HK-2 (cell line): Measurements from ENCODE around the gene E2F2.

Experiments used
- DNase-seq: peaks from one replicate; pipeline ENCODE4 v3.0.0-alpha.2; 2018; ENCODE audit not compliant: unreplicated experiment

Gene E2F2

DNA sequence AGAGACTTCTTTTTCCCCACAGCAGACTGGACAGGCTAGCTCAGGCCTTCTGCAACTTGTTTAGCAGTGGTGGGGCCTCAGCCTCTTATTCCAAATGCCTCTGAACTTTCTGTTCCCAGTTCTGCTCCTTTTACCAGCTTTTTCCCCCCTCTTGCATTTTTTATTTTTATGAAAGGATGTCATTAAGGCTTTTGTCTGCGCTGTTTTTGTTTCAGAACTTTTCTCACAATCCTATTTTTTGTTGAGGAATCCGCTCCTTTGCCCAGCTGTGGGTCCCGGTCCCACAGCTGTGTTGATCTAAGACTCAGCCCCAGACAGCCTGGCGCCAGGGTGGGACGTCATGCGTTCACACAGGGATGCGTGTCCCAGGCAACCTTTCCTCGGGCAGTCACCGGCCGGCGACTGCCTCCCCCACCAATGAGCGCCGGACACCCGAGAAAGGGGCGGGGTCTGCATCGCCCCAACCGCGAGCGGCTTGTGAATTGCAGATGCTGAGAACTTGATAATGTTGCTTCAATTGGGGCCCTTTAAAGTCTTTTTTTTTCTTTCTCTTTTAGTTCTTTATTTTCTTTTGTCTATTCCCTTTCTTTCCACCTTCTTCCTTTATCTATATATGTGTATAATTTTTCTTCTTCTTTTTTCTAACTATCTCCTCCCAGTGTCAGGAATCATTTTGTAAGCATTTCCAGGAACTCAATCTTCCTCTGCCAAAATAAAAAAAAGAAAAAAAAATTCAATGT lies 31.3 kb upstream of the E2F2 start:
- DNase-seq = peak; percentile 95

DNA sequence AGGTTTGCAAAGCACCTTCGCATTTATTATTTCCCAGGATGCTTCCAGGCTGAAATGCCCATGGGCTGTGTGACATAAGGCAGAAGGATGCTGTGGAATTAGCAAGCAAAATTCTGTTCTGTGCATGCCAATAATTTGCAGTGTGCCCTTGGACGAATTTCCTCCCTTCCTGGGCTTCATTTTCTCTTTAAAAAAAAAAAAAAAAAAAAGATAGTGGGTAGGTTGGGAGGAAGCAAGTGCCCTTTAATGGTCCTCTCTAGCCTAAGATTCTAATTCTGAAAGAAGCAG lies 30.7 kb upstream of the E2F2 start:
- no peak for DNase-seq

DNA sequence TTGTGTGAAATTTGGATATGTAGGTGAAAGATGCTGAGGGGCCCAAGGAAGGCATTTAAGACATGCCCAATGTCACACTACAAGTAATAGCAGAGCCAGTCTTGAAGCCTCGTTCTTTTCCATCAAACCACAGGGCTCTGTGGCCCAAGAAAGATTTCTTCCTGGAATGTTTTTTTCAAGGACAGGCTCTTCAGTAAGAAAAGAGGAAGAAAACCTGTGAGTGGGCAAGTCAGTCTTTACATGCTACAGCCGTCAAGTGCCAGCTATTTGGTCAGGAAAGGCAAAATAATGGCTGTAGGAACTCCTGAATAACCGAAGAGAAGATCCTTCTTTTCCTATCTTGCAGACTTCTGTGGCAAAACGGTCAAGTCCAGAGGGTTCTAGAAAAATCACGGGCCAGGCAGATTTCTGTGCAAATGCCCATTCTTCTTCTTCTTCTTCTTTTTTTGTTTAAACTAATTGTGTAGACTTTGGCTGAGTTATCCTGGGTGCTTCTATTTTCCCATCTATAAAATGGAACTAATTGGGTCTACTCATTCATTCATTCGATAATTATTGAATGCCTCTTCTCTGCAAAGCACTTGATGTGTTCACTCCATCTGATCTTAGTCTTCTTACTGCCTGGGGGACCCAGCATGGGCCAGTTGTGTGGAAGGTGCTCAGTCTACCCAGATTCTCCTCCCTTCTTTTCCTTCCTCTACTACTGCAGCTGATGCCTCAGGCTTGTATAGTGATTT lies 30.2 kb upstream of the E2F2 start:
- DNase-seq = no peak

DNA sequence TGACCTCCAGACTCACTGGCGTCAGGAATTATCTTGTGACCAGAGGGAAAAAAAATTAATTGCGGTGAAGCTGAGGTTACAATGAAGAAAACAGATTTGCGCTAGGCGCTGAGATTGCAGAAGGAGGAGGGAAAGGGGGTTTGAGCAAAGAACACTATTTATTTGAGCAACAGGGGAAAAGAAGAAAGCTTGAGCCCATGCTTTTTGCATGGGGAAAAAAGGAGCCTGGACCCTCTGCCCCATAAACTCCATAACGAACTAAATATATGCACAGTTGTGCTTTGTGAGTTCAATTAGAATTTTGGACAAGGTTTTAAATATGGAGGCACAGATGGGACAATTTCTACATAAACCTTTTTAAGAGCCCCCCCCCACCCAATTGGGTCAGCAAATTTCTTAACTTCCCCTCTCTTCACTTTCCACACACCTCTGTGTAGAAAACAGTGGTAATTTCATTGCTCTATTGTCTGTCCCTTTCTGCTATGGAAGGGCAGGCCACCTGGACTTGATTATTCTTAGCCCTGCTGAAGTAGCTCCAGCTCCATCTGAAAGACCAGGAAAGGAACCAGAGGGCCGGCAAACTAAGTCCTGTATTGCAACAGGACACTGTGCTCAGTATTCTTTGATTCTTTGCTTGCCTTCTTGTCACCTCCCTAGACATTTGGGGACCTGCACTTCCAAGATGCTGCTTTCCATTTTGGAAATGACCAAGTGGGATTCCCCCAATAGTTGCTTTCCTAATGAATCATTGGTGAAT lies 29.1 kb upstream of the E2F2 start:
- DNase-seq = no peak

DNA sequence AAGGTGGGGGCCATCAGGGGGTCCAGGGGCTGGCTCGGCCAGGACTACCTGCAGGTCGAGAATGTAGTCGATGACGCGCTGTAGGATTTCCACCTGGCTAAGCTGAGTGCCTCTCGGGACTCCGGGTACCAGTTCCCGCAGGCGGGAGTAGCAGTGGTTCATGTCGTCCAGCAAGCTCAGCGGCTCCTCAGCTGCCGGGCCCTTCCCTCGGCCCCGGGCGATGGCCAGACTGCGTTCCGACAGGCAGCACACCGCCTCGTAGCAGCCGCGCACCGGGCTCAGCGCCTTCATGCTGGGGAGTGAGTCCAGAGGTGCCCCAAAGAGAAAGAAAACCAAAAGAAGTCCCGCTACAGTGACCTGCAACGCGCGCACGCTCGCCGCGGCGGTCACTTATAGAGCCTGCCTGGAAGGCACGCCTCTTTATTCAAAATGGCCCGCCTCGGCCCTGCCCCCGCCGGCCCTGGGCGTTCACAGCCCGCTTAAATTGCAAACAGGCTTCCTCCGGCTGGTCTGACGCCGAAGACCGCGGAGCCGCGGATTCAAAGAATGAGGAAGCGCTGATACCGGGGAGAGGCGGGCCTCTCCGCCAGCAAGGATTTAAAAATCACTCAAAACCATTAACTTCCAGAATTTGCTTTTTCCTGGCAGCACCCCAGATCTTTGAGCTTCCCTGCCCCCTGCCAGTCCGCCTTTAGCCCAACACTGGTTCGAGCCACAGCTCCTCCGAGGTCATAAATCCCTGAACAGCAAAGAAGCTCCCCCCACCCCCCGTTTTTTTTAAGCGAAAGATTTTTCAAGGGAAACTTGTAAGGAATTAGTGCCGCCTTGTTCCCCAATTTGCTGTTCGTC lies 28.3 kb upstream of the E2F2 start, which contains the start of gene ID3:
TSS of gene ID3 (minus strand) at position 366 of the 849 bp plus-strand sequence. CDS start at position 291, 75 bp downstream.
- DNase-seq = peak; percentile 97

DNA sequence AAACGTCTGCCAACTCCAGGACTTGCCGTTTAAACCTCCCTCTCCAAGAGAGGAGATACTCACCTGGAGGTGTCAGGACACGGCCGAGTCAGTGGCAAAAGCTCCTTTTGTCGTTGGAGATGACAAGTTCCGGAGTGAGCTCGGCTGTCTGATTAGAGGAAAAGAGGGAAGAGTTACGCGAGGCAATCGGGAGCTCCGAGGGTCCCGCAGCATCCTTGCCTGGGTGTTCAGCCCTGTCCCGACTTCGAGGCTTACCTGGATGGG lies 27.8 kb upstream of the E2F2 start:
- DNase-seq = peak; percentile 35

DNA sequence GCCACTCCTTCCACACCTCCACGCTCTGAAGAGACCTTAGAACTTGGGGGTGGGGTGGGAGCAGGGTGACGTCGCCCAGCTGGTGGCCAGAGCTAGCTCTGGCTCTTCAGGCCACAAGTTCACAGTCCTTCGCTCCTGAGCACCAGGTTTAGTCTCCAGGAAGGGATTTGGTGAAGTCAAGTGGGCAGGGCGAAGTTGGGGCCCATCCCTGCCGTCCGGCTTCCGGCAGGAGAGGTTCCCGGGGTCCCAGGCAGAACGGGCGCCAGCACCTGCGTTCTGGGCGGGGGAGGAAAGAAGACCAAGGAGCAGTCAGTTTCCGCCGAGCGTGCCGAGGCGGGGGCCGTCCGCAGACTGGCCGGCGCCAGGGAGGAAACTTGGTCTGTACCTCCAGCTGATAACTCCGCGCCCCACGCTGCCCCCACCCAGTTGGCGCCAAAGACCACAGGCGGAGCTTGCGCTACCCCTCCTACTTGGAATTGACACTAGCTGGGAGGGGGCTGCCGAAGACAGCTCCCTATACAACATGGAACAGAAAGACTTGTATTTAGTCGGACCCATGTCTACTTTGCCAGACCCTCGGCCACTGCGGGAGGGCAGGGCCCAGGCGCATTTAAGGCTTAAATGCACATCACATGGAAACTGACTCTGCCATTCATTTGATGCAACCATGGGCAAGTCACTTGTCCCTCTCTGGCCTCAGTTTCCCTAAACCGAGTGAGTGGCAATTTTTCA lies 27.3 kb upstream of the E2F2 start:
- DNase-seq = peak; percentile 49

DNA sequence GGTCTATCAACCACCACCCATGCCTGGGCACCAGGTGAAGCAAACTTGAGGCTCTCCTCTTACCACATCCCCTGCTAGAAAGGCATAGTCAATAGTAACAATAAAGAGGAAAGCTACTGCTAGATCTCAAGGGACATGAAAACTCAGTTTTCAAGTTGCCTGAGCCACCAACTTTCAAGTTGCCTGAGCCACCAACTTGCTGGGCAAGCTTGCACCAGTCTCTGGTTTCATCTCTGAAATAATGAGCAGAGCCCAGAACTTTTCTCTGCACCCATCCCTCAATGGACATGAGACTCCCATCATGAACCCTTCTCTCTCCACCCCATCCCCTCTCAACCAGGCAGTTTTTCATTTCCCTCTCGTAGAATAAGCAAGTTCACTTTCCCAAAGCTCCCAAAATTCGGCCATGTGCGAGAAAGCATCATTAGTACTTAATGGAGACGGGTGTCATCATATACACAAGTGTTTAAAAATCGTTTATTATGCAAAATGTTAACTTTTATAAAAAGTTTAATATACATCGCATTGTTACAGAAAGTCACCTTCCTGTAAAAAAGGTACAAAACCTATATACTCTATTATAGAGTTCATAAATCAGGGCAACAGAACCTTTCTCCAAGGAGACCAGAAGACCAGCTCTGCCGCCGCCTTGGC lies 26.6 kb upstream of the E2F2 start:
- no peak for DNase-seq

DNA sequence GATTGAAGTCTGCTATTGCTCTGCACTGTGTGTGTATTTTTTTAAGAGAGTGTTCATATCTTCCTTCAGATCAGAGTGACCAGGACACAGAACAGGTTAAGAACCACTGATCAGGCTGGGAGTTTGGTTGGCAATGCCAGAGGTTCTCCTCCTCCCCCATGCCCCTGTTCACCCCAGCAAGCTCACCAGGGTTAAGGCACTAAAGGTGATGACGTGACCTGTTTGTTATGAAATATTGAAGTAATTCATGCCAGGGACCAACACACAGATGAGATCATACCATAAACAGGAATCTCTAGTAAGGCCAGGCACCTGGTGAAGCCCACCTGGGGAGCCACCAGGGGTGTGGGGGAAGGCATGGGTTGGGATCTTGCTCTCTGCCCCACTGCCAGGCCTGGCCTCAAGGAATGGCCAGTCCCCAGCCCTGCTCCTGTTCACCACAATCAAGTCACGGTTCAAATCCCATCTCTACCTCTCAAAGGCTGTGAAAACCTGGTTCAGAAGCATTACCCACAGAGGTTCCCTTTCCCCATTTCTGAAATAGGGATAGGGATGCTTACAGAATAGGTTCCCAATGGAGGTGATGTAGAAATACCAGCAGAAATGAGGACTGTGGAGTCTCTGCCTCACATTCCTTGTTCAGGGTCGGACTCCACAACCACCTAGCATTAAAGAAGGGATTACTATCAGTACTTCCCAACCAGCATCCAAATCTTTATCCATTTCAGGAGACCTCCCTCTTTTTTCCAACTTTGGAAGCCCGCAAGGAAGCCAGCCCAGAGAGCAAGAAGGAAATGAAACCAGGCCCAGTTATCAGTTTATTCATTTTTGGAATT lies 25.8 kb upstream of the E2F2 start:
- DNase-seq = peak; percentile 54

DNA sequence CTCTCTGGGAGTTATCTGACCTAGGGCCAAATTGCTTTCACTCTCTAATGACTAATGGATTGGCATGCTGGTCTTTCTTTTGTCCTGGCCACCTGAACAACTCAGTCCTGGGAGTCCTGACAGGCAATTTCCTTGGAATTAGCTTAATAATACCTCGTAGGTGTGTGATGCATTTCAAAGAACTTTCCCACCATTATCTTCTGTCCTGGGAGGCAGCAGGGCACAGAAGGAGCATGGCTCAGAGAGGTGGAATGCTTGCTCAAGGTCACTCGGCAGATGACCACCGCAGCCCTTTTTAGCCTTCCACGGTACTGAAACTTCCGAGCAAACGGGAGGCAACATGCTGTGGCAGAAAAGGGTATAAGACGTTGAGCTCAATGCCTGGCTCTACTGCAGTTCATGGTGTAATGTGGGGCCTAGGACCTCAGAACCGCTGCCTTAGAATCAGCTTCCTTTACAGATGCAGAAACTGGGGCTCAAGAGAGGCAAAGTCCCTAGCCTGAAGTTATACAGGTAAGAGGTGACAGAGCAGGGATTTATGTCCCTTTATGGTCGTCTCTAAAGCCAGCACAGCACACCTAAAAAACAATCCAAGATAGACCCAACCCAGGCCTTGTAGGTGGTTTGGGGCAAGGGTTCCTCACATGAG lies 25.1 kb upstream of the E2F2 start:
- peak; percentile 74 for DNase-seq

DNA sequence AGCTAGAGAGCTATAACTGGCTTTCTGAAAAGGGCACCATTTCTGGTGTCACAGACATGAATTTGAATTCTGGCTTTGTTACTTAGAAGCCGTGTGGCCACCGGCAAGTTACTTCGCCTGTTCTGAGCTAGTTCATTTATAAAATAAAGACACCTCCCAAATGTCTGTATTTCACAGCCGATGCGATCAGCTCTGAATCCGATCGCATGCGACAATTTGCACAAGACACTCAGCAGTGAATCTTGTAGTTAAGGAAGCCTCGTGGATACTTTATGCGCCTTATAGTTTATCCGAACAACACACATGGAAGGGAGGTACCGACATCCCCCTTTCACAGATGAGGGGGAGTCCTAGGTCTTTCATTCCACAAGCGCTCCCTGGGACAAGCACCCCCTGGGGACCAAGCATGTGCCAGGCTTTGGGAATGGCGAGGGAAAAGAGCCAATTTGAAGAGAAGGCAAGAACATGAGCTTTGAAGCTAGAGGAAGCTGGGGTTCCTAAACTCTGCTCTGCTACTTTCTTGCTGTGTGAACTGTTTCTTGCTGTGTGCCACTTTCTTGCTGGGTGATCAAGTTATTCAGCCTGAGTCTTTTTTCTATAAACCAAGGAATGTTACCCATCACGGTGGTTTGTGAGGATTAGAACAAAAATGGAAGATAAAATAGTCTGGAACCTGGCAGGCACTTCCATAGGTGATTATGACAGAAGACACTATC lies 24.4 kb upstream of the E2F2 start:
- no peak for DNase-seq

DNA sequence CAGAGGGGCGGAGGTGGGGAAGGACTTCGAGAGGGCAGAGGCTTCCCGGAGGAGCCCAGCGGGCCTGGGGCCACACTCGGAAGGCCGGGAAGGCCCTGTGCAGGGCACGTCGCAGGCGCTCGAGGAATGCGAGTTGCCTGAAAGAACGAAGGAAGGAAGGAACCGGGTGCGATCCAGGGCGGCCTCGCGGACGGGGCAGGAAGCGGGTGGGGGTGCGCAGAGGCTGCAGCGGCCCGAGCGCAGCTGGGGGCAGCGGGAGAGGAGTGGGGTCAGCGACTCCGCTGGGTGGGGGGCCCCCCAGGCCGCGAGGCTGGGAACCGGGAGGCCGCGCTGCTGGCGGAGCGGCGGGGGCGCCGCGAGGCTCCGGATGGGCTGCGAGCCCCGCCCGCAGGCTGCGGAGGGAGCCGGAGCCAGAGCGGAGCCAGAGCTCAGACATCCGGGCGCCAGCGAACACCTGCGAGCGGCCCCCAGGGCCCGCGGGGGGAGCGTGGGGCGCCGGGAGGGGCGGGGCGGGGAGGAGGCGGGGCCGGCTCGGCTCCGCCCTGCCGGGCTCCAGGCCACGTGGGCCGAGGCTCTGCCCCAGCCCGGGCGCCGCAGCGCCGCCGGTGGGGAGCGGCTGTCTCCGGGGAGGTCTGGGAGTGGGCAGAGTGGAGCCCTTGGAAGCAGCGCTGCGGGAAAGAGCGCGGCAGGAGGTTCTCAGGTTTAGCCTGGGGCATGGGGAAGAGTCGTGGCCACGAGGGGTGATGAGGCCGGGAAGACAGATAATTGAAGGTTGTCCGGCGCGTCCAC lies 23.6 kb upstream of the E2F2 start:
- DNase-seq = peak; percentile 94

DNA sequence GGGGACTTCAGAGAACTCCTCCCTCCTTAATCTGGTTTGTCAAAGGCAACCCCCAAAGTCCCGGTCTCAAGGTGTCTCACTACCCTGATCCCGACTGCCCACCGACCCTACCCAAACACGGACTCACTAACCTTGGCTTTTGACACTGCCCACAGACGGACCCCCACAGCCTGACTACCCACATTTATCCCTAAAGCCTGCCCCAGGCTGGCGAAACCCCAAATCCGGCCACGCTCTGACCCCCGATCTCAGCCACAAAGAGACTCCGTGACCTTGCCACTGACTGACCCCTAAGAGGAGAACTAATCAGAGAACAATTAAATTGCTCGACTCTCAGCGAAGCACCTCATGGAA lies 23.1 kb upstream of the E2F2 start:
- DNase-seq = no peak

DNA sequence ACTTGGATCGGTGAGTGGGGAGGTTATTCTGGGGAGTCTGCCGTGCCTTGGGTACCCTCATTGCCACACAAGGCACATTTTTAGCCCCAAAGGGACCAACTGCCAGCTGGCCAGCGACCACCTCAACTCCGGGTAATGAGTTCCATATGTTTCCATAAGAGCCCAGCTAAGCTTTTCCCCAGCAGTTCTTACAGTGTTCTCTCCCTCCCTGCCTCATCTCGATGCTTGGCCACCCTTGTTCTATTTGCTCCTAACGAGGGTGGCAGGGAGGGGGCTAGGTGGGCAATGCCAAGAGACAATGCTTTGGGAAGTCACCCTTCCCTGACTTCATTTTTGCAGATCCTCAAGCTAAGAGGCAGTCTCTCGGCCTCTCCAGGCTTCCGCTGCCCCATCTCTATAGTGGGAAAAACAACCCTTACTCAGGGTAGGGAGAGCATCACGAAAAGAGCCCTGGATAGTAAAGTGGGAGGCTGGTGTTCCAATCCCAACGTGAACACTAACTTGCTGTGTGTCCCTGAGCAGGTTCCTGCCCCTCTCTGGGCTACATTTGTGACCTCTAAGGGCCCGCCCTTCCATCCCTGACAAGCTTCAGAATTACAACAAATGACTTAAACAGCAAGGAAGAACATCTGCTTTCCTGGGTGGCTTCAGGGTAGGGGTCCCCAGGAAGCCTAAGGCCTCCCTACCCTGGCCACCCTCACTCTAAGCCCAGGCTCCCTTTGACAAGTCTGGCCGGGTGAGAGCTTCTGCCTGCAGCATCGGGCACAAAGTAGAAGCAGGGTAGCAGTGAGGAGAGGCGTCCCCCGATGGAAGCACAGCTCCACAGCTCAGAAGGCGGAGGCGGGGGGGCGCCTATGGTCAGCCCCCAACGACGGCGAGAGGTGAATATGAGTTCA lies 22.4 kb upstream of the E2F2 start:
- no peak for DNase-seq

DNA sequence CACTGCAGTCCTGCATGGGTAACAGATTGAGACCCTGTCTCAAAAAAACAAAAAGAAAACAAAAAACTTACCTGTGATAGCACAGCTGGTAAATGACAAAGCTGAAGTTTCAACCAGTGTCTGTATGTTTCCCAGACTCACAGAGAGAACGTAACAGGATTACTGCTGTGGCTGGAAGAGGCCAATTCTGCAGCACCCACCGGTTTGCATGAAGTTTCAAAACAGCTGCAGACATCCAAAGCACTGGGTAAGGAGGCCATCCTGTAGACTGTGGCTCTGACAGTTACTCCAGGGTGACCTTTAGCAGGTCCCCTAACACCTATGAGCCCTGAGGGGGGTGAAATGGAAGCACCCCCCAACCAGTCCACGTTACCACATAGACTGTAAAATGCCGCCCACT lies 20.8 kb upstream of the E2F2 start:
- DNase-seq = no peak

DNA sequence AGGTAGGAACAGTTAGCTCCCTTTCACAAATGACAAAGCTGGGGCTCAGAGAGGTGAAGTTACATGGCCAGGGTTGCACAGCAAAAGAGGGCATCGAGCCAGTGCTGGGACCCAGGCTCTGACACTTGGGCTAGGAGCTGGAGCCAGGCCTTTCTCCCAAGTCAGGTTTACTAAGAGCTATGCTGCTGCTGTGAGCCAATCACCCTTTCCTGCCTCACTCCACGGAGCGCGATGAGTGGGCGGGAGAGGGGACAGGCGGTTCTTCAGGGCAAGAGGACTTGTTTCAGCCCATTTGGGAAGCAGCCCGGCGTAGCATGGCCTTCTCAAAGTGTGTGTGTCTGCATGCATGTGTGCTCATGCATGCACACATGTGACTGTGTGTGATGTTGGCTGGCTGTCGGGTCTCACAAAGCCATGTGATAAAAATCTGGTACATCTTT lies 17.7 kb upstream of the E2F2 start:
- no peak for DNase-seq
